ENCODE results near the gene SLC12A9. TPM values are rescaled to one million over a fixed set of nuclear protein-coding genes. Genes with fewer than 3 reads are reported as not detected.
"Not testable (repeated sequence)": the region's sequence is repeated elsewhere in the genome, so short reads cannot be mapped to it uniquely, and the experiment has no call there.

Gene SLC12A9
- total and polyA plus RNA-seq, 2 donors: 7.5 to 48.0 TPM

DNA sequence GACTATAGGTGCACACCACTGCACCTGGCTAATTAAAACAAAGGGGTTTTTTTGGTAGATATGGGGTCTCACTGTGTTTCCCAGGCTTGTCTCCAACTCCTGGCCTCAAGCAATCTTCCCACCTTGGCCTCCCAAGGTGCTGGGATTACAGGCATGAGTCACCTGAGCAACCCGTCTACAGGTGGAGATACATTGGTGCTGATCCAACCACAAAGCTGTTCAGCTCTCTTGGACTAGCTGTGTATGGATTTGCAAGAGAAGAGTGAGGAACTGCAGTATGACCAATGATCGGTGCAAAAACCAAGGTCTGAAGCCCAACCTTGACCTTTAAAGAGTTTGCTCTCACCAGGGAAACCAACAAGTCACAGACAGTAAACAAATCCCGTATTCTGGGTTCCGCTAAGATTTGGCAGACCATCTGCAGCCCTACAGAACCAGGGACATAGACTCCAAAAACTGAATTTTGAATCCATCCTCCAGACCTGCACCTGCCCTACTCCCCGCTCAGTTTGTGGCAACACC, 44.1 kb upstream of the SLC12A9 start:
- DNase-seq (ENCODE audit: low read depth in 6 of 9, low spot score in 9 of 9): no peak
- H3K27ac ChIP-seq (ENCODE audit: low read depth in 1 of 2, low read length in 1 of 2): no peak overlapping the region
- H3K9me3 ChIP-seq (ENCODE audit: control insufficient read depth in 2 of 2, insufficient read depth in 1 of 2, low read length in 1 of 2): no peaks in the 10 kb centered on the region
- no peaks in the 10 kb centered on the region for H3K36me3 ChIP-seq (ENCODE audit: control insufficient read depth in 2 of 2, insufficient read depth in 2 of 2, low read length in 1 of 2)
- H3K27me3 ChIP-seq (ENCODE audit: control insufficient read depth in 2 of 2, insufficient read depth in 1 of 2, low read length in 1 of 2): no peaks in the 10 kb centered on the region
- WGBS: 97% methylated on average over 5 of the region's 5 CpGs
- peaks cover 5 to 7% of the 10 kb centered on the region in 2 donors for H3K4me1 ChIP-seq (ENCODE audit: control insufficient read depth in 2 of 2, insufficient read depth in 2 of 2, low read length in 2 of 2)
- H3K4me3 ChIP-seq (ENCODE audit: low read length in 2 of 2): no peak overlapping the region

DNA sequence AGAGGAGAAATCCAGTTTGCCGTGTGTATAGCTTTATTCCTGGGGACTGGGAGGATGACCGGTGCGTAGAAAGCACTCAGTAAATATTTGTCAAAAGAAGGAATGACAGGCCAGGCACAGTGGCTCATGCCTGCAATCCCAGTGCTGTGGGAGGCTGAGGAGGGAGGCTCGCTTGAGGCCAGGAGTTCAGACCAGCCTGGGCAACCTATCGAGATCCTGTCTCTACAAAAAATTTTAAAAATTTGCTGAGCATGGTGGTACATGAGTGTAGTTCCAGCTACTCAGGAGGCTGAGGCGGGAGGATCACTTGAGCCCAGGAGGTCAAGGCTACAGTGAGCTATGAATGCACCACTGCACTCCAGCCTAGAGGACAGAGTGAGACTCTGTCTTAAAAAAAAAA, 41.0 kb upstream of the SLC12A9 start:
- no peak for DNase-seq (ENCODE audit: low read depth in 6 of 9, low spot score in 9 of 9)
- no peaks in the 10 kb centered on the region for H3K27me3 ChIP-seq (ENCODE audit: control insufficient read depth in 2 of 2, insufficient read depth in 1 of 2, low read length in 1 of 2)
- H3K4me3 ChIP-seq (ENCODE audit: low read length in 2 of 2): no peak overlapping the region
- H3K4me1 ChIP-seq (ENCODE audit: control insufficient read depth in 2 of 2, insufficient read depth in 2 of 2, low read length in 2 of 2): no peaks in the 10 kb centered on the region
- no peak overlapping the region for H3K27ac ChIP-seq (ENCODE audit: low read depth in 1 of 2, low read length in 1 of 2)
- H3K36me3 ChIP-seq (ENCODE audit: control insufficient read depth in 2 of 2, insufficient read depth in 2 of 2, low read length in 1 of 2): no peaks in the 10 kb centered on the region
- 90% methylated on average over 6 of the region's 6 CpGs for WGBS
- no peaks in the 10 kb centered on the region for H3K9me3 ChIP-seq (ENCODE audit: control insufficient read depth in 2 of 2, insufficient read depth in 1 of 2, low read length in 1 of 2)

GRCh38 chr7:100812729-100813128, 39.8 kb upstream of the SLC12A9 start:
- Histone ChIP-seq H3K4me1 (ENCODE audit: control insufficient read depth in 2 of 2, insufficient read depth in 2 of 2, low read length in 2 of 2) (no peaks in the 10 kb centered on the region), H3K9me3 (ENCODE audit: control insufficient read depth in 2 of 2, insufficient read depth in 1 of 2, low read length in 1 of 2) (no peaks in the 10 kb centered on the region), H3K36me3 (ENCODE audit: control insufficient read depth in 2 of 2, insufficient read depth in 2 of 2, low read length in 1 of 2) (no peaks in the 10 kb centered on the region), H3K27me3 (ENCODE audit: control insufficient read depth in 2 of 2, insufficient read depth in 1 of 2, low read length in 1 of 2) (no peaks in the 10 kb centered on the region), H3K27ac (ENCODE audit: low read depth in 1 of 2, low read length in 1 of 2) (no peak overlapping the region), H3K4me3 (ENCODE audit: low read length in 2 of 2) (no peak overlapping the region)
- WGBS: 96% methylated on average over 22 of the region's 22 CpGs
- DNase-seq (ENCODE audit: low read depth in 6 of 9, low spot score in 9 of 9): no peak

GRCh38 chr7:100816515-100816914, 36.0 kb upstream of the SLC12A9 start:
- not testable (repeated sequence) for H3K27me3 ChIP-seq (ENCODE audit: control insufficient read depth in 2 of 2, insufficient read depth in 1 of 2, low read length in 1 of 2); H3K4me3 ChIP-seq (ENCODE audit: low read length in 2 of 2); H3K4me1 ChIP-seq (ENCODE audit: control insufficient read depth in 2 of 2, insufficient read depth in 2 of 2, low read length in 2 of 2); DNase-seq (ENCODE audit: low read depth in 6 of 9, low spot score in 9 of 9); H3K9me3 ChIP-seq (ENCODE audit: control insufficient read depth in 2 of 2, insufficient read depth in 1 of 2, low read length in 1 of 2); H3K36me3 ChIP-seq (ENCODE audit: control insufficient read depth in 2 of 2, insufficient read depth in 2 of 2, low read length in 1 of 2); H3K27ac ChIP-seq (ENCODE audit: low read depth in 1 of 2, low read length in 1 of 2)
- 98% methylated on average over 16 of the region's 16 CpGs for WGBS

- no peak for DNase-seq (ENCODE audit: low read depth in 6 of 9, low spot score in 9 of 9)
- no peaks in the 10 kb centered on the region for H3K27me3 ChIP-seq (ENCODE audit: control insufficient read depth in 2 of 2, insufficient read depth in 1 of 2, low read length in 1 of 2)
Measured at GRCh38 chr7:100817097-100817496, 35.4 kb upstream of the SLC12A9 start.

GRCh38 chr7:100818366-100818765, 34.1 kb upstream of the SLC12A9 start:
- H3K4me1 ChIP-seq (ENCODE audit: control insufficient read depth in 2 of 2, insufficient read depth in 2 of 2, low read length in 2 of 2): no peaks in the 10 kb centered on the region
- DNase-seq (ENCODE audit: low read depth in 6 of 9, low spot score in 9 of 9): no peak

More at GRCh38 chr7:100817097-100817496, 35.4 kb upstream of the SLC12A9 start:
- no peaks in the 10 kb centered on the region for H3K4me1 ChIP-seq (ENCODE audit: control insufficient read depth in 2 of 2, insufficient read depth in 2 of 2, low read length in 2 of 2)
- no peaks in the 10 kb centered on the region for H3K9me3 ChIP-seq (ENCODE audit: control insufficient read depth in 2 of 2, insufficient read depth in 1 of 2, low read length in 1 of 2)
- H3K27ac ChIP-seq (ENCODE audit: low read depth in 1 of 2, low read length in 1 of 2): no peak overlapping the region
- H3K4me3 ChIP-seq (ENCODE audit: low read length in 2 of 2): no peak overlapping the region
- 94% methylated on average over 19 of the region's 19 CpGs for WGBS
- H3K36me3 ChIP-seq (ENCODE audit: control insufficient read depth in 2 of 2, insufficient read depth in 2 of 2, low read length in 1 of 2): no peaks in the 10 kb centered on the region

GRCh38 chr7:100818825-100819224, 33.7 kb upstream of the SLC12A9 start:
- WGBS: 90% methylated on average over 6 of the region's 6 CpGs
- Histone ChIP-seq H3K4me1 (ENCODE audit: control insufficient read depth in 2 of 2, insufficient read depth in 2 of 2, low read length in 2 of 2) (no peaks in the 10 kb centered on the region), H3K4me3 (ENCODE audit: low read length in 2 of 2) (no peak overlapping the region), H3K9me3 (ENCODE audit: control insufficient read depth in 2 of 2, insufficient read depth in 1 of 2, low read length in 1 of 2) (no peaks in the 10 kb centered on the region), H3K27me3 (ENCODE audit: control insufficient read depth in 2 of 2, insufficient read depth in 1 of 2, low read length in 1 of 2) (peaks cover 2 to 6% of the 10 kb centered on the region in 2 donors), H3K36me3 (ENCODE audit: control insufficient read depth in 2 of 2, insufficient read depth in 2 of 2, low read length in 1 of 2) (no peaks in the 10 kb centered on the region), H3K27ac (ENCODE audit: low read depth in 1 of 2, low read length in 1 of 2) (no peak overlapping the region)
- DNase-seq (ENCODE audit: low read depth in 6 of 9, low spot score in 9 of 9): no peak

More at GRCh38 chr7:100818366-100818765, 34.1 kb upstream of the SLC12A9 start:
- Histone ChIP-seq H3K9me3 (ENCODE audit: control insufficient read depth in 2 of 2, insufficient read depth in 1 of 2, low read length in 1 of 2) (no peaks in the 10 kb centered on the region), H3K27me3 (ENCODE audit: control insufficient read depth in 2 of 2, insufficient read depth in 1 of 2, low read length in 1 of 2) (peaks cover 2 to 3% of the 10 kb centered on the region in 2 donors), H3K27ac (ENCODE audit: low read depth in 1 of 2, low read length in 1 of 2) (no peak overlapping the region), H3K36me3 (ENCODE audit: control insufficient read depth in 2 of 2, insufficient read depth in 2 of 2, low read length in 1 of 2) (no peaks in the 10 kb centered on the region), H3K4me3 (ENCODE audit: low read length in 2 of 2) (no peak overlapping the region)
- WGBS: 96% methylated on average over 9 of the region's 9 CpGs

- Histone ChIP-seq H3K4me3 (ENCODE audit: low read length in 2 of 2) (no peak overlapping the region), H3K4me1 (ENCODE audit: control insufficient read depth in 2 of 2, insufficient read depth in 2 of 2, low read length in 2 of 2) (no peaks in the 10 kb centered on the region), H3K27ac (ENCODE audit: low read depth in 1 of 2, low read length in 1 of 2) (no peak overlapping the region), H3K36me3 (ENCODE audit: control insufficient read depth in 2 of 2, insufficient read depth in 2 of 2, low read length in 1 of 2) (no peaks in the 10 kb centered on the region), H3K9me3 (ENCODE audit: control insufficient read depth in 2 of 2, insufficient read depth in 1 of 2, low read length in 1 of 2) (no peaks in the 10 kb centered on the region), H3K27me3 (ENCODE audit: control insufficient read depth in 2 of 2, insufficient read depth in 1 of 2, low read length in 1 of 2) (peaks cover 3 to 14% of the 10 kb centered on the region in 2 donors)
- DNase-seq (ENCODE audit: low read depth in 6 of 9, low spot score in 9 of 9): no peak
- WGBS: 95% methylated on average over 23 of the region's 23 CpGs
Measured at GRCh38 chr7:100819586-100819985, 32.9 kb upstream of the SLC12A9 start.

DNA sequence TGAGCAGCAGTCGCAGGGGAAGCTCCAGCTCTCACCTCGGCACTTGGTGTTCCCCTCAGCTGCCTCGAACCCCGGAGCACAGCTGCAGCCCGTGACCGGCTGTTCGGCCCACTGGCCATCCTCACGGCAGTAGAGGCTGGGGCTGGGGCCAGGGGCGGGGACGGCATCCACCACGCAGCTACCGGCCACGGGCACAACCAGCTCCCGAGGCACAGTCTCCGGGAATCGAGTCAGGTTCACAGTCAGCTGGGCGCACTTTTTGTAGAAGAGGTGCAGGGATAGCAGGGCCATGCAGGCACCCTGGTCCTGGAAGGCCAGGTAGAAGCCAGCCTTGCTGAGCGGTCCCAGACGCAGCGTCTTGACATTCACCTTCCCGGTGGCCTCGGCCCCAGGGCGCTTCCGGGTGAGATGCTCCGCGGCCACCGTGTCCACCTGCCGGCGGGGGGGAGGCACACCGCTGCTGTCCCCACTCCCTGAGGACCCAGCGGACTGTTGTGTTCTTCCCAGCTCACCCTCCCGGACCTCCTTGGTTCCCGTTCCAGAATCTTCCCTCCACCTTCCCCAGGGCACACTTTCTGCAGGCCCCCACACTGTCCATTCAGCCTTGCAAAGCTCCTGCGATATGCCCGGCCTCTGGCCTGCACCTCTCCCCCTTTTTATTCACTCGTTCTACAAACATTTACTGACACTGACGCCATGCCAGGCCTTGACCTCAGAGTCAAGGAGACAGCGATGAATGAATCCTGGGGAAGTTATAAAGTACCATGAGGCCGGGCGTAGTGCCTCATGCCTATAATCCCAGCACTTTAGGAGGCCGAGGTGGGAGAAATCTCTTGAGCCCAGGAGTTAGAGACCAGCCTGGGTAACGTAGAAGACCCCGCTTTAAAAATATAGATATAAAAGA, 30.0 kb upstream of the SLC12A9 start:
- no peak overlapping the region for H3K27ac ChIP-seq (ENCODE audit: low read depth in 1 of 2, low read length in 1 of 2)
- no peak for DNase-seq (ENCODE audit: low read depth in 6 of 9, low spot score in 9 of 9)
- no peaks in the 10 kb centered on the region for H3K9me3 ChIP-seq (ENCODE audit: control insufficient read depth in 2 of 2, insufficient read depth in 1 of 2, low read length in 1 of 2)
- WGBS: 97% methylated on average over 43 of the region's 43 CpGs
- H3K4me1 ChIP-seq (ENCODE audit: control insufficient read depth in 2 of 2, insufficient read depth in 2 of 2, low read length in 2 of 2): peaks cover 0 to 10% of the 10 kb centered on the region in 2 donors
- no peaks in the 10 kb centered on the region for H3K36me3 ChIP-seq (ENCODE audit: control insufficient read depth in 2 of 2, insufficient read depth in 2 of 2, low read length in 1 of 2)
- H3K4me3 ChIP-seq (ENCODE audit: low read length in 2 of 2): no peak overlapping the region
- H3K27me3 ChIP-seq (ENCODE audit: control insufficient read depth in 2 of 2, insufficient read depth in 1 of 2, low read length in 1 of 2): peaks cover 32 to 41% of the 10 kb centered on the region in 2 donors

All from thymus (tissue), 11 donors.